Jurkat, Clone E6-1 (cell line): ENCODE measurements around the gene CCR9. TPM values are rescaled to one million over a fixed set of nuclear protein-coding genes. Genes with fewer than 3 reads are reported as not detected.
"Not testable (repeated sequence)": the region's sequence is repeated elsewhere in the genome, so short reads cannot be mapped to it uniquely, and the experiment has no call there.

Experiments used
- DNase-seq: peaks from one replicate; pipeline ENCODE4 v3.0.0-alpha.2; 2011; ENCODE audit warnings: low read depth, low spot score
- H3K4me3 ChIP-seq: 2 replicates; pipeline ENCODE4 v1.5.1; 2011; ENCODE audit warnings: mild to moderate bottlenecking, low read length, control low read depth, moderate library complexity
- polyA plus RNA-seq: library from polyadenylated mRNA; unstranded; fragments of >200 nt; gene quantifications from one replicate; pipeline ENCODE4 v1.2.1, GENCODE V29; 2012; ENCODE audit warnings: missing spikeins; ENCODE audit not compliant: insufficient read length, insufficient read depth

Gene CCR9, protein sequence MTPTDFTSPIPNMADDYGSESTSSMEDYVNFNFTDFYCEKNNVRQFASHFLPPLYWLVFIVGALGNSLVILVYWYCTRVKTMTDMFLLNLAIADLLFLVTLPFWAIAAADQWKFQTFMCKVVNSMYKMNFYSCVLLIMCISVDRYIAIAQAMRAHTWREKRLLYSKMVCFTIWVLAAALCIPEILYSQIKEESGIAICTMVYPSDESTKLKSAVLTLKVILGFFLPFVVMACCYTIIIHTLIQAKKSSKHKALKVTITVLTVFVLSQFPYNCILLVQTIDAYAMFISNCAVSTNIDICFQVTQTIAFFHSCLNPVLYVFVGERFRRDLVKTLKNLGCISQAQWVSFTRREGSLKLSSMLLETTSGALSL
- polyA plus RNA-seq, result 1.5 TPM

DNA sequence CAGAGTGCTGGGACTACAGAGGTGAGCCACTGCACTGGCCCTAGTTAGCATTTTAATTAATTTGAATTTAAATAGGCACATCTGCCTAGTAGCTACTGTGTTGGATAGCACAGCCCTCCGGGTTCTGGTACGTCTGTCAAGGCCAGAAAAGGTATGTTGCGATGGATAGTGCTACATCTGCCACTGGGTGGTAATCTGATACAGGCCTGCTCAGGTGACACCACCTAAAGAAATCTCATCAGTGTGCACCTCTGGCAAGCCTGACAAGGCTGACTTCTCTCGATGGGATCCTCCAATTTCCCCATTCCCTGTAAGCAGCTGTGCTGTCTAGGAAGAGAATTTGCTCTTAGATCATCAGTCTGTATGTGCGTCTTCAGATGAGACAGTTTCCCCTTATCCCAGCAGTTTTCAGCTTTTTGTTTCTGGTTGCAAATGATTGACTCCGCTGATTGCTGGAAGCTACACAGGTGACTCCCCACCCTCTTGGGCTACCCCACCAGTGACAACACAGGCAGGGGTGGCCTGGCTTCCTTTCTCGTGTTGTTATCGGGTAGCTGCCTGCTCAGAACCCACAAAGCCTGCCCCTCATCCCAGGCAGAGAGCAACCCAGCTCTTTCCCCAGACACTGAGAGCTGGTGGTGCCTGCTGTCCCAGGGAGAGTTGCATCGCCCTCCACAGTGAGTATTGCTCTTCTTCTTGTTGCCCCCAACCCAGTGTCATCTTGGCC, at the start of gene CCR9:
Gene CCR9 (plus strand): TSS at position 565 of the 727 bp plus-strand sequence. CDS start 8,391 bp downstream, outside the sequence.
- DNase-seq, result no peak
- H3K4me3 ChIP-seq, result no peak within 1 kb of the TSS

DNA sequence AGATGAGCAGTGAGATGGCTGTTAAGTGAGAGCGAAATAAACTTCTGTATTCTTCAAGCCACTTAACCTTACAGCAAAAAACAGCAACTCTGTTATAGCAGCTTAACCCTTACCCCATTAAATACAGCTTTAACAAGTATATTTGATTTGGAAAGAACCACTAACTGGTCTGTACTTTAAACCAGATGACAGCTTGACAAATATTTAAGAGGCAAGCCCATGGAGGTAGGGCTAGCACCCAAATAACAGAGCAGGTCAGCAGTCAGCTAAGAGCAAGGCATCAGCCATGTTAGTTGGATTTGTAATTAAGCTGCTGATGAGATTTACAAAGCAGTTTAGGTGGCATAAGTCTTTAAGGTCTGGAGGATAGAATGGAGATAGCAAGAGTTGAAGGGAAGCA, 47.9 kb upstream of the CCR9 start:
- no peak overlapping the region for H3K4me3 ChIP-seq
- no peak for DNase-seq

DNA sequence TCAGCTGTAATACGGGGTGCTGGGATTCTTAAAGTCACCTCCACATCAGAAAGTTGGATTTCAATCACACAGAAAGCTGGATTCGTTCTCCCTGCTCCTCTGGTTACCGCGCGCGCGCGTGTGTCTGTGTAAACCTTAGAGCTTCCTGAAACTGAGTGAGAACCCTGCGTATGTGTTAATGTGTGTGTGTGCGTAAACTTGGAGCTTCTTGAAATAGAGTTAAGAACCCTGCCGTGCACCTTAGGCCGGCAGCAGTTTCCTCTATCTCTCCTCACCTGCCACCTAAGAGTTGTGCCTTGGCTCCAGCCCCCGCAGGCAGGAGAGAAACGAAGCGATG, 45.0 kb upstream of the CCR9 start:
- peak overlapping the region; percentile 61 for H3K4me3 ChIP-seq
- DNase-seq, result no peak

DNA sequence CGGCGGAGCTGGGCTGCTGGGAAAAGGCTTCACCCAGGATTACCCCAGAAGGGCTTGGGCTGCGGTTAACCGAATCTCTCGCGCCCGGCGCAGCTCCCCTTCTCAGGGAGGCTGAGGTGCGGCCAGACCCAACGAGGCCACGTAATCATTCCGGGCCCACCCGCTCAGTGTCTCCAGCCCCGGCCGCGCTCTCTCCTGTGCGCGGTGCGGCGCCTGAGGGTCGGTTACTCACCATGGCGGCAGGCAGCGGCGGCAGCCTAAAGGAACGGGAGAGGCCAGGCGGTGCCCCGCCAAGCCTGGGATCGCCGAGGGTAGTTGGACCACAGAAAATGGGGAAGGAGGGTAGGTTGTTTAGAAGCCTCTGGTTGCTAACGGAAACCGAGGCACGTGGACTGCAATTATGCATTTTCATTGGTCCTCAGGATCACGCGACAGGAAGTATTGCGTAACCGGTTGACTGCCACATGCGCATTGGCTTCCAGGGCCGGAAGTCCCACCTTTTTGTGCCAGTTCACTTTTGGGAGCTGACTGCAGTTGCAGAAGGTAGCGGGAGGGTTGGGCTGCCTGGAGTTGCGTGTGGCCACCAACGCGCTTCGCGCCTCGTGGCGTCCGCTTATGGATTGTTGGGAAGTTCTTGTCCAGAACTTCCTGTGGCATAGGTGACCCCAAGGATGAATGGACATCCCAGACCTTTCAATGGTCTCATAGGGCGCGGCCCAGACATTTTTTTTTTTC, 44.4 kb upstream of the CCR9 start, which contains the start of gene LZTFL1:
Gene LZTFL1 (minus strand): TSS at position 363 of the 735 bp plus-strand sequence. CDS start 128 bp downstream, at position 235.
- H3K4me3 ChIP-seq, result peak within 1 kb of the TSS; percentile 61
- DNase-seq, result peak; percentile 92

DNA sequence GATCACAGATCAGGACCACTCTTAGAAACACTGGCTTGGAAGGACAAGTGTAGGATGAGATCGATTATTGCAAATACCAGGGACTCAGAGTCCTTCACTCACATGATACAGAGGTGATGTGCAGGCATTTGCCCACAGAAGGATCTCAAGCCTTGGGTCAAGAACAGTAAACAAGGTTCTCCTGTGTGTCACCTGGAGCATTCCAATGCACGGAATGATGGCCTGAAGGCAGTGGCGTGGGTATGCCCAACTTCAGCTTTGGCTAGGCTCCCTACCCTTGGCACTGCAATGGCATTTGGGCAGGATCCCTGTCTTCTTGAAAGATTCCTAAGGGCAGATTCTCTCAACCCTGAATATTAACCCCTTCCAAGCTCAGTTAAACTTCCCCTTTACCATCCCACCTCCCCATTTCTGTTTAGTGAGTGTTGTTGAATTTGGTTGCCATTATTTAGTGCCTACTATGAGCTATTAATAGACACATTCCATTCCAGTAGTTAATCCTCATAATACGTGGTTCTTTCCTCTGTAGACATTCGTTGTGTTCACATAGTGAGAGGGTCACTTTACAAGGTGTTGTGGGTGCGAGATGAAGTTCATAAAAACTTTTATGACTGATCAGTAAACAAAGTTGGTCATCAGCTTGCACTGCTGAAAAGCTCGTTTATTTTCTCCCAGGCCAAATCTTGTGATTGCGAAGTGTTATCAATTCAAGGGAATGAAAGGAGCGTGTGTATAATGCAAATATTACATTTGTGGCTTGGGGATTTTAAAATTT, 43.3 kb upstream of the CCR9 start:
- DNase-seq, result no peak
- no peak overlapping the region for H3K4me3 ChIP-seq

DNA sequence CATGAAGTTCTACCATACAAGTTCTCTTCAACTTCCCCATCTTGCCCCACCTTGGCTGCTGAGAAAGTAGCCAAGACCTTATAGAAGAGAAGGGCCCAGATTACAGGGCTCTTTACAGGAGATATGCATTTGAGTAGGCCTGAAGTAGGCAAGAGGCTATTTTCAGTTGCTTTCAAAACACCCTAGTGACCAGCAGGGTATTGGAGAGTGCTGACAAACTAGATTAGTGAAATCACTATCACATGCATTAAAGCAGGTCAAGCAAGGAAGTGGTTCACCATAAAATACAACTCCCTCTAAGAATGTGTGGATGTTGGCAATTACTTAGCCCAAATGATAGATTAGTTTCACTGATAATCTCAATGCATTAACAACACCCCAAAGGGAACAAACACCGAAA, 41.7 kb upstream of the CCR9 start:
- H3K4me3 ChIP-seq, result no peak overlapping the region
- DNase-seq, result no peak

DNA sequence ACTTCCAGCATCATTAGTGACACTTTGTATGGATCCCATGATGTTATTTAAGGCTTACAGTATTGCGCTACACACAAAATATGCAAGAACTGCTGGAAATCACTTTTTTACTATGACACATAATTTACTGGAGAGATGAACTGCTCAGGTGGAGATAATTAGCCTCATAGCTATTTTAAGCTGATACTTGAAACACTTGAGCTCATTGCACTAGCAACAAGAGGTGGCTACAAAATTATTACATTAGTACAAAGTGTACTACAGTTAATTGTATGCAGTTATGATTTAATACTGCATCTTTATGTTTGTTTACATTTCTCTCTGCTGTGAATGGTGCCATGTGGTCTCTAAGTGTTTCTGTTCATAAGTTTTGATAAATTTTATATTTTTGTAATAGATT, 38.0 kb upstream of the CCR9 start:
- H3K4me3 ChIP-seq, result no peak overlapping the region
- no peak for DNase-seq

DNA sequence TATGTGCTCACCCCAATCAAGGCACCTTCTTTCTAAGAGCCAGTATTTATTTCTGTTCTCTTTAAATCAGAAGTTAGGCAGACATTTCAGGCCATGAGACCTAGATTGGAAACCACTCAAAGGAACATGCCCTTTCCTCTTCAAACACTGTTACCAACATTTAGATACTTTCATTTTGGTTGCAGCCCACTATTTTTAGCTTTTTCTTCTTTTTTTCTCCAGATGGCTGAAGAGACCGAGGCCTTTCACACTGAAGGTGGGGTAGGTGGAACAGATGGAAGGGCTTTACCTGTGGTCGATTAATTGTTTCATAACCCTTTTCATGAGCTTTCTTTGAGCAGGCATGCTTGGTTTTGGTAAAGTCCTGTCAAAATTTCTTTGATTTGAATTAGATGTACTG, 33.5 kb upstream of the CCR9 start:
- no peak overlapping the region for H3K4me3 ChIP-seq
- no peak for DNase-seq

DNA sequence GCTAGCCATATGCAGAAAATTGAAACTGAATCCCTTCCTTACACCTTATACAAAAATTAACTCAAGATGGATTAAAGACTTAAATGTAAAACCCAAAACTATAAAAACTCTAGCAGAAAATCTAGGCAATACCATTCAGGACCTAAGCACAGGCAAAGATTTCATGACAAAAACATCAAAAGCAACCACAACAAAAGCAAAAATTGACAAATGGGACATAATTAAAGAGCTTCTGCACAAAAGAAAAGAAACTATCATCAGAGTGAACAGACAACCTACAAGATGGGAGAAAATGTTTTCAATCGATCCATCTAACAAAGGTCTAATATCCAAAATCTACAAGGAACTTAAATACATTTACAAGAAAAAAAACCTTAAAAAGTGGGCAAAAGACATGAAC, 30.0 kb upstream of the CCR9 start:
- peak; percentile 75 for DNase-seq
- H3K4me3 ChIP-seq, result not testable (repeated sequence)

DNA sequence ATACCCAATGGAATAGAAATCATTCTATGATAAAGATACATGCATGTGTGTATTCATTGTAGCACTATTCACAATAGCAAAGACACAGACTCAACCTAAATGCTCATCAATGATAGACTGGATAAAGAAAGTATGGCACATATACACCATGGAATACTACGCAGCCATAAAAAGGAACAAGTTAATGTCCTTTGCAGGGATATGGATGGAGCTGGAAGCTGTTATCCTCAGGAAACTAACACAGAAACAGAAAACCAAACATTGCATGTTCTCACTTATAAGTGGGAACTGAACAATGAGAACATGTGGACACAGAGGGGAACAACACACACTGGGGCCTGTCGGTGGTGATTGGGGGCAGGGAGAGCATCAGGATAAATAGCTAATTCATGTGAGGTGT, 29.3 kb upstream of the CCR9 start:
- DNase-seq, H3K4me3 ChIP-seq: not testable (repeated sequence)

DNA sequence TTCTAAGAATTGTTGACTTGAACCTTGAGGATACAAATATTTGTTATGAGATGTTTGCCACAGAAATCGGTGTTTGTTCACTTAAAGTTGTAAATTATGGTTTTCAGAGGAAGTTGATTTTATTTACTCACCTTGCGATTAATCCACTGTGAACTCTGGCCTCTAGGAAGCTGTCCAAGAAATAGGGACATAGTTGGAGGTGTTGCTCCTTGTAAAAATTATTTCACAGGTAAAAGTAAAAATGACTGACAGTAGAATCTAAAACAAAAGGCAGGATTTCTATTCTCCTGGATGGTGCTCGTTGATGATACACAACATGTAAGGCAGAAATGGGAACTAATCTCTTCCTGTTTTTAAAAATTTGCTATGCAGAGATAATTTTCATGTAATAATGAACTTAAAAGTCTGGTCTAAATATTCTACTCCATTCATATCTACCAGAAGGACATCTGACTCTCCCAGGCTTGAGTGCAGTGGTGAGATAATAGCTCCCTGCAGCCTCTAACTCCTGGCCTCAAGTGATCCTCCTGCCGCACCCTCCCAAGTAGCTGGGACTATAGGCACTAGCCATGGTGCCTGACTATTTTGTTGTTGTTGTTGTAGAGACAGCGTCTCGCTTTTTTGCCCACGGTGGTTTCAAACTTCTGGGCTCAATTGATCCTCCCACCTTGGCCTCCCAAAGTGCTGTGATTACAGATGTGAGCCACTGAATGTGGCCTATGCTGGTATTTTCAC, 27.4 kb upstream of the CCR9 start:
- H3K4me3 ChIP-seq, result no peak overlapping the region
- no peak for DNase-seq

DNA sequence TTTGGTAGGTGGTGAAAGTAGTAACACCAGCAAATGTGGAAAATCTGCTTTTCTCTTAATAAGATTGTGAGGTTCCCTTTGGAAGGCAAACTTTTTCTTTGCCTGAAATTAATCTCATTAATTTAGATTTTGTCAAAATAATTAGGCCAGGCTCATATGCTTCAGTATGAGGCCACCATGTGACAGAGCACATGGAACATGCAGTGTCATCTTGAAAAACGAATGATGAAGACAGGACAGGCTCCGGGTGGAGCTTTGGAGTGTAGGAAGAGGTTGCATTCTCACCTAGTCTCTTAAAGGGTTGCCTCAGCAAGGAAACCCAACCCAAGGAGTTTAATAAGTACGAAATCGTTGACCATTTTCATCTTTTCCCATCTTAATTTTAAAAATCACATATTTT, 25.9 kb upstream of the CCR9 start:
- no peak for DNase-seq

DNA sequence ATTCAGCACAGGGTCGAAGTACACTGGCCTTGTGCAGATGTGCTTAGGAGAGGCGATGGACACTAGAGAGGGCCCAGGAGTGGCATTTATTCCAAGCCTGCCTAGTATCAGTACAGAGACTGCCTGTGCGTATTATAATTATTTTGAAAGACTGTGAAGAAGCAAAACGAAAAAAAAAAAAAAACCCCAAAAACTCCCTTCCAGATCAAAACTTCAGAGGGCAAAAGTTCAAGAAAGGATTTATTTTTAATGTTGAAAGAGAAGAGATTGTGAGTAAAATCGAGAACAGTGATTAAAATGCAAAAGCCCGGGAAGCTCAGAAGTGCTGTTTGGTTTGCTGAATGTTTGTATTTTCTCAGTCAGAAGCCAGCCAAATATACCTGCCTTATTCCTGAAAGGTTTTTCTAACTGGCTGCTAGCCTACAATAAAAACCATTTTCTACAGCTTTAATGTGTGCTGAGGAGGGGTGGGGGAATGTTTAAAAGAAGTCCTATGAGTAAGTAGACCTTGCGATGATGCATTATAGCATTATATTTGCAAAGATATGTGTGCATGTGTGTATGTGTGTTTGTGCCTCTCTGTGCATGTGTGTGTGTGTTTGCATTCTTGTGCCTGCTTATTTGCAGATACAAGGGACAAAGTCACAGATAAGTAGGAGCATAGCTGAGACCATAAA, 25.2 kb upstream of the CCR9 start:
- no peak for DNase-seq
- no peak overlapping the region for H3K4me3 ChIP-seq

More for the DNA sequence above, 25.9 kb upstream of the CCR9 start:
- no peak overlapping the region for H3K4me3 ChIP-seq

DNA sequence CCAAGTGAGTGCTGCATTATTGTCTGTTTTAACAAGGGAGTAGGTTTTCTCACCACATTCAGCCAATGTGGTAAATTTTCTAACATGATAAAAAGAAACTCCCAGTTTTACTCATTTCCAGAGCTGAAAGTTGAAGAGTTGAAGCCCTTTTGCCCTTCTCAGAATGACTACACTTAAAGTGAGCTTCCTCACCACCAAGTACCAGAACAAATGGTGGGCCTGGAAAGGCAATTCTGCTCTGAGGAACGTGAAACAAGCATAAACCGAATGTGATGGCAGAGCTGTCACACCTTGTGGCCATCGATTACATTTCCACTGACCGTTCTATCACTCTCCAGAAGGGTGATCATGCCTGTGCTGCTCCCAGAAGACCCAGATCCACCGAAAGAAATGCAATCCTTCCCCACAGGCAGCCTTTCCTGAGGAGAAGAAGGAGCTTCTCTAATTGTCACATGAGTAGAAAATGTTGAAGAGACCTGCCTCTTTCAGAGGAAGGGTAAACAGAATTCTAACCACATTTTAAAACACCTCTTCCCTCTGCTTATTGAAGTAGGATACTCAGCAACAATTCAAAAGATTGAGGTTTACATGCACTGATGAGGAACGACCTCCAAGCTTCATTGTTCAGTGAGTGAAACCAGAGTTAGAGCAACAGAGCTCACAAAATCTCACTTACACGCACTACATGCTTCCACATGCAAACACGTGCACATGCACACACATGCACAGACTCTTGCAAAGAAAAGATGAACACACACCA, 21.4 kb upstream of the CCR9 start:
- H3K4me3 ChIP-seq, result peak overlapping the region; percentile 14
- DNase-seq, result peak; percentile 91

DNA sequence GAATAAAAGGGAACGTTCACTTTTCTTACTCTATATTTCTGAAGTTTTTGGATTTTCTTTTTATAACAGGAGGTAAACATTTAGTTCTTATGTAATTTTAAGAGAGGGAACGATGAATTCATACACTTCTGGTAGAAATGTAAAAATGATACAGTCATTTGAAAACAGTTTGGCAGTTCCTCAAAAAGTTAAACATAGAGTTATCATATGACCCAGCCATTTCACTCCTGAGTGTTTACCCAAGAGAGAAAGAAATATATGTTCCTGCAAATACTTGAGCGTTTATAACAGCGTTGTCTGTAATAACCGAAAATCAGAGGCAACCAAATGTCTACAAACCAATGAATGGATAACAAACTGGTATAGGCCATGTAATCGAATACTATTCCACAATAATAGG, 20.8 kb upstream of the CCR9 start:
- DNase-seq, result no peak
- H3K4me3 ChIP-seq, result peak overlapping the region; percentile 14; the same call in 1 of the 2 replicates

DNA sequence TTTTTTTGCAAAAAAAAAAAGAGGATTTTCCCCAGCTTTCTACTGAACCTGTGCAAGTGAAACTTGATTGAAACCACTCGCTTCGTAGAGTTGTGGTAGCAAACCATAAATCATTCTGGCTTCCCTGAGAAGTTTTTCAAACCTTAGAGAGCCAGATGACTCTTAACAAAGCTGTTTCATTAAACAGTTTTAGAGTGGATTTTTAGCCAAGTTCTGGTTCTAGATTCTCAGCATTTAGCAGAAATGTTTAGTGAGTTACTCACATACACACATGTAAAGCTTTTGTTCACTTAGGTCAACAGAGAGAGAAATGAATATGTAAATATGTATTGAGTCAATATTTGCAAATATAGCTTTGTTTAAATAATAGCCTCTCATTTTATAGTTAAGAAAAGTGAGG, 18.1 kb upstream of the CCR9 start:
- no peak for DNase-seq

DNA sequence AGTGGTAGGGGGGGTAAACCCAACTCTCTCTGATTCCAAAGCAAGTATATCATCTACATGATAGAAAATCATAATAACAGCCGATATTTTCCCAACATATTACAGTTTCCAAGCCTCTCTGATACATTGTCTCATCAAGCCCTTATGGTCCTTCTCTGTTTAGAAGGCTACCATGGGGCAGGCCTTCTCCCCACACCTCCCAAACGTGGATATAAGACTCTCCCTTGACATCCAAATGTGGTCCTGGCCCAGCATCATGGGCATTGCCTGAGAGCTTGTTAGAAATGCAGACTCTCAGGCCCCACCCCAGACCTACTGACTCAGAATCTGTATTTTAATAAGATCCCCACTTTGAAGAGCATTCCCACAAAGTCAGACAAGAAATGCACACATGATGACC, 17.7 kb upstream of the CCR9 start:
- DNase-seq, result no peak
- no peak overlapping the region for H3K4me3 ChIP-seq

More for the DNA sequence above, 18.1 kb upstream of the CCR9 start:
- H3K4me3 ChIP-seq, result no peak overlapping the region
